ENCODE results near the gene PPP4C. TPM values are rescaled to one million over a fixed set of nuclear protein-coding genes. Genes with fewer than 3 reads are reported as not detected.

Gene PPP4C
- total RNA-seq, 2 experiments from 2014 or later, result 83.9 to 87.3 TPM

DNA sequence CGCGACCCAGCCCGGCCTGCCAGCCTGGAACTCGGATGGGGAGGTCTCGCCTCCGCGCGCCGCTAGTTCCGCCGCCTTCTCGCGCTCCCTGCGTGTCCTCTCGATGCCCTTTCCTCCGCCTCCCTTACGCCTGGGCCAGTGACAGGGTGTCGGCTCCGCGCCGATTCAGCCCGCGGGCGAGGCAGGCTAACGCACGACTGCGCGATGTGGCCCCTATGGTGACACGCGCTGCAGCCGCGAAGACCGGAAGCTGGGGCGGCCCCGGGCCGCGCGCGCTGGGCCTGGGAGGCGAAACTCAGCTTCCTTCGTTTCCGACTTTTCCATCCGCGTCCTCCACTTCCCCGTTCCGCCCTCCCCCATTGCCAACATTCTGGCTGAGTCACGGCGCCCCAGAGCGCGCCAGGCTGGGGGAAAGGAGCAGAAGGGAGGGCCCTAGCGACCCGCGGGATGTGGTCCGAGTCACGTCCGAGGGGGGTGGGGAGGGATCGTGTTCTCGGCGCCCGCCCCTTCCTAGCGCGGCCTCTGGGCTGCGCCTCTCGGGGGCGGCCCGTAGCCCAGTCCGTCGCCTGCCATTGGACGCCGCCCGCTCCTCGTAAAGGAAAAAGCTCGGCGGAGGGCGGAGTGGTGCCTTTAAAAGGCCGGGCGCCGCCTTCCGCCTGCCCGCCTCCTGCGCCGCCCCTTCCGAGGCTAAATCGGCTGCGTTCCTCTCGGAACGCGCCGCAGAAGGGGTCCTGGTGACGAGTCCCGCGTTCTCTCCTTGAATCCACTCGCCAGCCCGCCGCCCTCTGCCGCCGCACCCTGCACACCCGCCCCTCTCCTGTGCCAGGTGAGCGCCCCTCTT, 10.5 kb upstream of the PPP4C start, which contains the start of gene ALDOA:
TSS of gene ALDOA (plus strand) at position 659 of the 841 bp plus-strand sequence. CDS start 1,138 bp downstream, outside the sequence.
- no peaks in the 10 kb centered on the region for H3K9me3 Mint-ChIP-seq
- H3K27me3 ChIP-seq (ENCODE audit: control insufficient read depth in 1 of 2, insufficient read depth in 2 of 2, low read length in 2 of 2), result no peaks in the 10 kb centered on the region
- no peaks in the 10 kb centered on the region for H3K27me3 Mint-ChIP-seq
- DNase-seq (peak; percentile 85 to 97 (median 93)), ATAC-seq (ENCODE audit: poor library complexity) (peak; percentile 80)
- H3K4me3 Mint-ChIP-seq, result peak within 1 kb of the TSS; percentile 100
- intact Hi-C loops (cut with DNase I, micrococcal nuclease), result loop anchor here (1.0 to 10.0 kb wide), 8 partner anchors 10 to 569 kb away; partner anchors contain the start of genes GDPD3 (in 1 of the 2), MAPK3 (in 1 of the 2), MAZ (in 1 of the 2) and PPP4C (in 1 of the 2)
- H3K4me3 ChIP-seq (ENCODE audit: low read length), result peak within 1 kb of the TSS; percentile 100
- H3K36me3 Mint-ChIP-seq (ENCODE audit: low read depth), result peaks cover 59% of the 10 kb centered on the region
- peak within 1 kb of the TSS; percentile 96 for H3K27ac Mint-ChIP-seq
- peak within 1 kb of the TSS; percentile 87 to 92 for H3K27ac ChIP-seq (ENCODE audit: low read depth in 1 of 2, low read length in 2 of 2)
- H3K4me1 Mint-ChIP-seq (ENCODE audit: low read depth), result peaks cover 45% of the 10 kb centered on the region
- H3K36me3 ChIP-seq (ENCODE audit: insufficient read depth, low read length), result peaks cover 37% of the 10 kb centered on the region
- TF ChIP-seq, protein P1, sequence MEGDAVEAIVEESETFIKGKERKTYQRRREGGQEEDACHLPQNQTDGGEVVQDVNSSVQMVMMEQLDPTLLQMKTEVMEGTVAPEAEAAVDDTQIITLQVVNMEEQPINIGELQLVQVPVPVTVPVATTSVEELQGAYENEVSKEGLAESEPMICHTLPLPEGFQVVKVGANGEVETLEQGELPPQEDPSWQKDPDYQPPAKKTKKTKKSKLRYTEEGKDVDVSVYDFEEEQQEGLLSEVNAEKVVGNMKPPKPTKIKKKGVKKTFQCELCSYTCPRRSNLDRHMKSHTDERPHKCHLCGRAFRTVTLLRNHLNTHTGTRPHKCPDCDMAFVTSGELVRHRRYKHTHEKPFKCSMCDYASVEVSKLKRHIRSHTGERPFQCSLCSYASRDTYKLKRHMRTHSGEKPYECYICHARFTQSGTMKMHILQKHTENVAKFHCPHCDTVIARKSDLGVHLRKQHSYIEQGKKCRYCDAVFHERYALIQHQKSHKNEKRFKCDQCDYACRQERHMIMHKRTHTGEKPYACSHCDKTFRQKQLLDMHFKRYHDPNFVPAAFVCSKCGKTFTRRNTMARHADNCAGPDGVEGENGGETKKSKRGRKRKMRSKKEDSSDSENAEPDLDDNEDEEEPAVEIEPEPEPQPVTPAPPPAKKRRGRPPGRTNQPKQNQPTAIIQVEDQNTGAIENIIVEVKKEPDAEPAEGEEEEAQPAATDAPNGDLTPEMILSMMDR (IDR thresholded peaks at IDR 0.05), result no peak
- peaks cover 61% of the 10 kb centered on the region for H3K4me1 ChIP-seq (ENCODE audit: insufficient read depth, low read length)
- peaks cover 0 to 4% of the 10 kb centered on the region in 2 experiments for H3K9me3 ChIP-seq (ENCODE audit: control insufficient read depth in 1 of 2, insufficient read depth in 1 of 2, low read length in 2 of 2)
- ChIA-PET POLR2A (interaction anchor here (0.6 to 7.2 kb wide), 47 partner anchors 8 to 1243 kb away, joined by 3 to 118 read pairs (median 5); partner anchors contain the start of genes ATXN2L, CD2BP2, CORO1A and DCTPP1), CTCF (interaction anchor here (0.7 to 5.0 kb wide), 7 partner anchors 10 to 275 kb away, joined by 3 to 26 read pairs (median 3); partner anchors contain the start of genes KIF22 and TBX6)

DNA sequence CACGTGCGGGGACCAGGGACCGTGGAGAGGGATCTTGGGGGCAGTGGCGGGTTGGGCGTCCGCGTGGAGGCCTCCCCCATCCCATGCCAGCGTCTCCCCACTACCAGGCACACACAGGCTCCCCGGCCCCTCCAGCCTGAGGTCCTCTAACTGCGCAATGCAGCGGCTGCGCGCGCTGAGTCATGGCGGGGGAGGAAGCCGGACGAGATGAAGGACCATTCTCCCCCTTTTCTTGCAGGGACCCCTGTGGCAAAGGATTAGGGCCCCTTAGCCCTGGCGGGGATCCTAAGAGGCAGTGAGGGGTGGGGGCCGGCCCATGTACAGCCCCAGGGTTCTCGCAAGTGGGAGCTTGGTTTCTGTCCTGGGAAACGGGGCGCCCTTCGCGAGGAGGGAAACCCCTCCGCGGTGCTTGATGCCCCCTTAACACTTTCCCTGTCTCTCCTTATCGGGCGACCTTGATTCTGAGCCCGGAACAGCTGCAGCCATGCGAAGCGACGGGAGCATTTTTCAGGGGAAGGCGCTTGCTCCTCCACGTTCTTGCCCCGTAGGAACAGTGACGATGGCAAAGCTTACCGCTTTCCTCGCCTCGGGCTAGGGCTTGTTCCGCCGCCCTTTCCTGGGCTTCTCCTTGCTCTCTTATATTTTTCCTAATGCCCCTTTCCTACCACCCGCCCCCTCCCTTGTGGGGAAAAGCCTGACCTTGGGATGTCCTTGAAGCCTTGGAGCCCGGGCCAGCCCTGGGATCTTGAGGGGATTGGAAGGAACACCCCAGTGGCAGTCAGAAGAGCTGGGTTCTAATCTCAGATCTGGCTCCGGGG, 9.6 kb upstream of the PPP4C start:
- H3K36me3 Mint-ChIP-seq (ENCODE audit: low read depth), result peaks cover 68% of the 10 kb centered on the region
- Histone ChIP-seq H3K36me3 (ENCODE audit: insufficient read depth, low read length) (peaks cover 45% of the 10 kb centered on the region), H3K9me3 (ENCODE audit: control insufficient read depth in 1 of 2, insufficient read depth in 1 of 2, low read length in 2 of 2) (peaks cover 0 to 4% of the 10 kb centered on the region in 2 experiments), H3K27ac (ENCODE audit: low read depth in 1 of 2, low read length in 2 of 2) (peak overlapping the region; percentile 87 to 92), H3K4me3 (ENCODE audit: low read length) (peak overlapping the region; percentile 100), H3K4me1 (ENCODE audit: insufficient read depth, low read length) (peaks cover 64% of the 10 kb centered on the region), H3K27me3 (ENCODE audit: control insufficient read depth in 1 of 2, insufficient read depth in 2 of 2, low read length in 2 of 2) (no peaks in the 10 kb centered on the region)
- H3K27ac Mint-ChIP-seq, result peak overlapping the region; percentile 96
- peak in 8 of 14 experiments; percentile 18 to 65 (median 32) for DNase-seq
- POLR2A ChIA-PET, result interaction anchor here (0.5 to 7.2 kb wide), 43 partner anchors 9 to 1244 kb away, joined by 3 to 118 read pairs (median 4); partner anchors contain the start of genes ATXN2L, CD2BP2, CORO1A and DCTPP1
- ATAC-seq (ENCODE audit: poor library complexity), result no peak
- no peaks in the 10 kb centered on the region for H3K9me3 Mint-ChIP-seq
- H3K4me3 Mint-ChIP-seq, result peak overlapping the region; percentile 100
- intact Hi-C loops (cut with DNase I, micrococcal nuclease), result loop anchor here (1.0 to 10.0 kb wide), 8 partner anchors 9 to 569 kb away; partner anchors contain the start of genes GDPD3 (in 1 of the 2), MAPK3 (in 1 of the 2), MAZ (in 1 of the 2) and PPP4C (in 1 of the 2)
- no peaks in the 10 kb centered on the region for H3K27me3 Mint-ChIP-seq
- peaks cover 43% of the 10 kb centered on the region for H3K4me1 Mint-ChIP-seq (ENCODE audit: low read depth)
- CTCF ChIA-PET, result interaction anchor here (0.6 to 5.0 kb wide), 6 partner anchors 11 to 304 kb away, joined by 3 to 26 read pairs (median 4); partner anchors contain the start of genes KIF22, TBC1D10B and TBX6
- TF ChIP-seq, protein P1 (IDR thresholded peaks at IDR 0.05), result no peak

Data from CD4-positive, alpha-beta T cell (primary cell).